Endothelial cell of umbilical vein (primary cell): ENCODE data around the gene CABP2. TPM values are rescaled to one million over a fixed set of nuclear protein-coding genes. Genes with fewer than 3 reads are reported as not detected.
"Not testable (repeated sequence)": the region's sequence is repeated elsewhere in the genome, so short reads cannot be mapped to it uniquely, and the experiment has no call there.

ENCODE experiments used
- BruUV-seq: library from RNA; stranded (reverse); fragments of 400-500 nt; replicated peaks from 2 replicates; lab custom pipeline; 2021; lab: Mats Ljungman, UMichigan
- CTCF ChIA-PET: fragments of 300-600, 350-600 bp; sonication (Branson Sonifier 250); formaldehyde crosslinking; loops from one replicate; lab custom pipeline; 2021; ENCODE audit warnings: antibody characterized with exemption, inconsistent platforms; lab: Charles Lee
- POLR2A ChIA-PET: fragments of 300-600, 350-600 bp; sonication (Branson Sonifier 250); formaldehyde crosslinking; loops from one replicate; lab custom pipeline; 2021; ENCODE audit warnings: antibody characterized with exemption, inconsistent platforms; lab: Charles Lee
- DNase-seq: peaks from one replicate; pipeline ENCODE4 v3.0.0-alpha.2; 2011; ENCODE audit warnings: low read depth, low spot score
- FAIRE-seq: peaks from 2 replicates; lab custom pipeline; 2011; peaks lifted over from hg19 to GRCh38; lab: Jason Lieb, UNC
- H2AFZ ChIP-seq: 2 replicates; pipeline ENCODE4 v1.6.0; 2012; ENCODE audit warnings: low read depth, low read length, control low read depth, inconsistent platforms
- H3K27ac ChIP-seq: 2 replicates; pipeline ENCODE4 v1.5.1; 2011; ENCODE audit warnings: low read depth, mild to moderate bottlenecking, control low read depth, low read length, moderate library complexity; ENCODE audit not compliant: insufficient read depth
- H3K27me3 ChIP-seq, 2 experiments: 2 replicates each; pipeline versions ENCODE4 v1.6.0 to v1.6.1; 2011; ENCODE audit warnings: low read length in 2 of 2, mixed read lengths in 1 of 2; ENCODE audit not compliant: control insufficient read depth in 2 of 2, insufficient read depth in 2 of 2
- H3K36me3 ChIP-seq, 2 experiments: 2 replicates in 1 of 2; 3 replicates in 1 of 2; pipeline ENCODE4 v1.5.1; 2011; ENCODE audit warnings: low read length in 2 of 2, mild to moderate bottlenecking in 1 of 2, moderate library complexity in 1 of 2; ENCODE audit not compliant: control insufficient read depth in 2 of 2, insufficient read depth in 2 of 2; ENCODE audit errors: extremely low read depth in 1 of 2
- H3K4me1 ChIP-seq: 3 replicates; pipeline ENCODE4 v1.5.1; 2011; ENCODE audit warnings: mild to moderate bottlenecking, low read length; ENCODE audit not compliant: control insufficient read depth, insufficient read depth; ENCODE audit errors: extremely low read depth
- H3K4me2 ChIP-seq: 2 replicates; pipeline ENCODE4 v1.6.1; 2011; ENCODE audit warnings: low read length, control low read depth, mixed read lengths; ENCODE audit not compliant: insufficient read depth
- H3K4me3 ChIP-seq, 3 experiments: fragments of 200-600 bp in 1 of 3; sonication (generic), shearing (Covaris generic) in 1 of 3; replicated peaks in 1 of 3; 2 replicates each; pipeline ENCODE4 v1.5.1; 2011 to 2016; ENCODE audit warnings: control low read depth in 3 of 3, low read length in 3 of 3, mild to moderate bottlenecking in 2 of 3, inconsistent platforms in 1 of 3, low read depth in 1 of 3, moderate library complexity in 1 of 3; ENCODE audit not compliant: insufficient read depth in 1 of 3
- H3K79me2 ChIP-seq: 2 replicates; pipeline ENCODE4 v1.6.0; 2012; ENCODE audit warnings: low read length, inconsistent platforms; ENCODE audit not compliant: control insufficient read depth, insufficient read depth
- H3K9ac ChIP-seq: replicated peaks from 2 replicates; pipeline ENCODE3; 2011; ENCODE audit warnings: low read length, control low read depth; ENCODE audit not compliant: insufficient read depth; ENCODE audit errors: extremely low read depth
- H3K9me1 ChIP-seq: replicated peaks from 3 replicates; pipeline ENCODE4 v1.6.0; 2011; ENCODE audit warnings: mild to moderate bottlenecking, low read length; ENCODE audit not compliant: control insufficient read depth, insufficient read depth; ENCODE audit errors: extremely low read depth
- H3K9me3 ChIP-seq: replicated peaks from 2 replicates; pipeline ENCODE4 v1.5.1; 2012; ENCODE audit warnings: low read length, inconsistent platforms; ENCODE audit not compliant: control insufficient read depth, insufficient read depth
- H4K20me1 ChIP-seq: replicated peaks from 2 replicates; pipeline ENCODE3; 2011; ENCODE audit warnings: mild to moderate bottlenecking, low read length; ENCODE audit not compliant: control insufficient read depth, insufficient read depth; ENCODE audit errors: extremely low read depth
- GATA2 ChIP-seq: IDR thresholded peaks from 2 replicates; pipeline ENCODE4 v1.7.0; 2011; ENCODE audit warnings: low read depth, mild to moderate bottlenecking, moderate library complexity, mixed read lengths, low read length; ENCODE audit not compliant: insufficient read length, insufficient read depth
- MYC ChIP-seq: IDR thresholded peaks from one replicate; pipeline ENCODE4 v1.6.1; 2011; ENCODE audit warnings: mild to moderate bottlenecking, low read depth, low read length
- POLR2AphosphoS5 ChIP-seq: IDR thresholded peaks from 2 replicates; pipeline ENCODE4 v1.6.1; 2012; ENCODE audit warnings: low read depth, mild to moderate bottlenecking, control low read depth, low read length, moderate library complexity; ENCODE audit not compliant: insufficient read depth
- dilution Hi-C: fragments of 300-500 bp; cut with MboI; formaldehyde crosslinking; loops from one replicate; pipeline ENCODE4 v1.15.0; 2019; ENCODE audit warnings: low sequenced_read_pairs; ENCODE audit not compliant: extremely low pct_ligation_motif_present
- intact Hi-C: fragments of 100-400 bp; cut with micrococcal nuclease; formaldehyde crosslinking; loops from one replicate; pipeline ENCODE4 v1.10.0; 2022
- polyA plus RNA-seq, 4 experiments: library from polyadenylated mRNA; depleted of rRNA in 3 of 4; stranded (reverse) in 3 of 4; unstranded in 1 of 4; fragments of >200 nt; gene quantifications; 2 replicates each; pipeline versions ENCODE4 v1.2.1 to v1.2.3, GENCODE V29; 2011 to 2012; ENCODE audit warnings: missing spikeins in 1 of 4
- total RNA-seq: library from RNA; stranded (reverse); gene quantifications from 2 replicates; pipeline ENCODE4 v1.2.3, GENCODE V29; 2021
- TF ChIP-seq, protein P1 (sequence below): IDR thresholded peaks from 2 replicates; pipeline ENCODE4 v1.6.1; 2011; ENCODE audit not compliant: insufficient read depth, insufficient read length

CABP2 gene
- total and polyA plus RNA-seq, 2 donors (not counting 3 experiments of a cell fraction or from before 2014, with no cell fraction given), result not detected

DNA sequence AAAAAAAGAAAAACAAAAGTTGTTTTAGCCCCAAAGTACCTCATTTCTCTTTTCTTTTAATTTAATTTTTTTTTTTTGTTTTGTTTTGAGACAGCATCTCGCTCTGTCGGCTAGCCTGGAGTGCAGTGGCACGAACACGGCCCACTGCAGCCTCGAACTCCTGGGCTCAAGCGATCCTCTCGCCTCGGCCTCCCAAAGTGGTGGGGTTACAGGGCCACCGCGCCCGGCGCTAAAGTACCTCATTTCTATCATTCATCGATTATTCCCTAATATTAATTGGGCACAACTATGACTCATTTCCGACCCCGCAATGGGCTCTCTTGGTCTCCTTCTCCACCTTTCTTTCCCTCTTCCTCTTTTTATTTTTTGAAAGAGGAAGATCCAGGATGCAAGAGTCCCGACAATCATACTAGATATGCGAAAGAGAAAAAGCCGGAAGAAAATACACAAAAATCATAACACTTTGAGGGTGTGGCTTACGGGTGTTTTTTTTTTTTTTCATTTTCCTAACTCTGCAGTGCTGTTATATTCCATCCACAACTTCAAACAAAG, 40.9 kb downstream of the CABP2 start:
- Histone ChIP-seq H3K9me3 (no peaks in the 10 kb centered on the region), H3K9ac (peak overlapping the region; percentile 66), H3K27me3 (no peaks in the 10 kb centered on the region), H3K27ac (peak overlapping the region; percentile 40), H2AFZ (peak overlapping the region; percentile 59), H3K9me1 (no peaks in the 10 kb centered on the region), H3K4me2 (peak overlapping the region; percentile 84), H3K4me1 (no peaks in the 10 kb centered on the region), H3K36me3 (peaks cover 0 to 1% of the 10 kb centered on the region in 2 experiments), H3K79me2 (no peaks in the 10 kb centered on the region), H4K20me1 (no peaks in the 10 kb centered on the region), H3K4me3 (peak overlapping the region; percentile 29 to 72 (median 46))
- POLR2A ChIA-PET, result interaction anchor here (0.9 kb wide), 1 partner anchor 81 kb away, joined by 3 read pairs; the partner anchor contains the start of gene PPP1CA
- dilution Hi-C loops (no loop called here), intact Hi-C loops (no loop called here)
- TSS peak; percentile 90 for BruUV-seq
- CTCF ChIA-PET, result interaction anchor here (0.7 to 1.2 kb wide), 4 partner anchors 10 to 81 kb away, joined by 3 to 11 read pairs (median 4); partner anchors contain the start of genes GPR152 and PPP1CA
- DNase-seq (no peak), FAIRE-seq (no peak)
- TF ChIP-seq MYC (no peak), GATA2 (no peak), POLR2AphosphoS5 (no peak)
- TF ChIP-seq, protein P1, sequence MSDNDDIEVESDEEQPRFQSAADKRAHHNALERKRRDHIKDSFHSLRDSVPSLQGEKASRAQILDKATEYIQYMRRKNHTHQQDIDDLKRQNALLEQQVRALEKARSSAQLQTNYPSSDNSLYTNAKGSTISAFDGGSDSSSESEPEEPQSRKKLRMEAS, result no peak

DNA sequence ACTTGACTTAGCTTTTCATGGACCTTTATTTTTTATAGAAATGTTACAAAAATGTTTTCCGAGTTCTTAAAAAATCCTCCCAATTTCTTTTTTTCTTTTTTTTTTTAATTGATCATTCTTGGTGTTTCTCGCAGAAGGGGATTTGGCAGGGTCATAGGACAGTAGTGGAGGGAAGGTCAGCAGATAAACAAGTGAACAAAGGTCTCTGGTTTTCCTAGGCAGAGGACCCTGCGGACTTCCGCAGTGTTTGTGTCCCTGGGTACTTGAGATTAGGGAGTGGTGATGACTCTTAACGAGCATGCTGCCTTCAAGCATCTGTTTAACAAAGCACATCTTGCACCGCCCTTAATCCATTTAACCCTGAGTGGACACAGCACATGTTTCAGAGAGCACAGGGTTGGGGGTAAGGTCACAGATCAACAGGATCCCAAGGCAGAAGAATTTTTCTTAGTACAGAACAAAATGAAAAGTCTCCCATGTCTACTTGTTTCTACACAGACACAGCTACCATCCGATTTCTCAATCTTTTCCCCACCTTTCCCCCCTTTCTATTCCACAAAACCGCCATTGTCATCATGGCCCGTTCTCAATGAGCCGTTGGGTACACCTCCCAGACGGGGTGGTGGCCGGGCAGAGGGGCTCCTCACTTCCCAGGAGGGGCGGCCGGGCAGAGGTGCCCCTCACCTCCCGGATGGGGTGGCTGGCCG, 45.7 kb downstream of the CABP2 start:
- H3K36me3 ChIP-seq, H3K9ac ChIP-seq, BruUV-seq, POLR2A ChIA-PET, H2AFZ ChIP-seq, H3K4me2 ChIP-seq, H3K9me3 ChIP-seq, dilution Hi-C loops, H3K79me2 ChIP-seq, FAIRE-seq, H3K9me1 ChIP-seq, DNase-seq, H4K20me1 ChIP-seq, H3K27me3 ChIP-seq, H3K4me3 ChIP-seq, H3K27ac ChIP-seq, intact Hi-C loops, H3K4me1 ChIP-seq: not testable (repeated sequence)
- CTCF ChIA-PET, result interaction anchor here (1.1 kb wide), 1 partner anchor 107 kb away, joined by 5 read pairs; no protein-coding TSS in a partner anchor

DNA sequence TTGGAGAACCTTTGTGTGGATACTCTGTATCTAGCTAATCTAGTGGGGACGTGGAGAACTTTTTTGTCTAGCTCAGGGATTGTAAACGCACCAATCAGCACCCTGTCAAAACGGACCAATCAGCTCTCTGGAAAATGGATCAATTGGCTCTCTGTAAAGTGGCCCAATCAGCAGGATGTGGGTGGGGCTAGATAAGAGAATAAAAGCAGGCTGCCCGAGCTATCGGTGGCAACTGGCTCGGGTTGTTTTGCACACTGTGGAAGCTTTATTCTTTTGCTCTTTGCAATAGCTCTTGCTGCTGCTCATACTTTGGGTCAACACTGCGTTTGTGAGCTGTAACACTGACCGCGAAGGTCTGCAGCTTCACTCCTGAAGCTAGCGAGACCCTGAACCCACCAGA, 46.6 kb downstream of the CABP2 start:
- H3K9me3 ChIP-seq, H3K9ac ChIP-seq, dilution Hi-C loops, H3K4me2 ChIP-seq, H3K79me2 ChIP-seq, DNase-seq, H3K4me3 ChIP-seq, H3K9me1 ChIP-seq, H3K27ac ChIP-seq, H3K4me1 ChIP-seq, H2AFZ ChIP-seq, intact Hi-C loops, H3K27me3 ChIP-seq, H3K36me3 ChIP-seq, H4K20me1 ChIP-seq, BruUV-seq, FAIRE-seq: not testable (repeated sequence)
- CTCF ChIA-PET, result interaction anchor here (1.2 kb wide), 1 partner anchor 22 kb away, joined by 3 read pairs; the partner anchor contains the start of gene CABP4
- POLR2A ChIA-PET, result interaction anchor here (0.5 kb wide), 1 partner anchor 37 kb away, joined by 3 read pairs; no protein-coding TSS in a partner anchor
